Stimulated activated CD4-positive, alpha-beta T cell treated with anti-CD3 and anti-CD28 coated beads, Interleukin-12 subunit alpha, Interleukin-12 subunit beta, amount 100 ng/mL, for 4 hours (primary cell): ENCODE data around the gene ZNF775.

ENCODE experiments used
- DNase-seq: peaks from one replicate; pipeline ENCODE4 v3.0.0-alpha.2; 2020

ZNF775 gene

DNA sequence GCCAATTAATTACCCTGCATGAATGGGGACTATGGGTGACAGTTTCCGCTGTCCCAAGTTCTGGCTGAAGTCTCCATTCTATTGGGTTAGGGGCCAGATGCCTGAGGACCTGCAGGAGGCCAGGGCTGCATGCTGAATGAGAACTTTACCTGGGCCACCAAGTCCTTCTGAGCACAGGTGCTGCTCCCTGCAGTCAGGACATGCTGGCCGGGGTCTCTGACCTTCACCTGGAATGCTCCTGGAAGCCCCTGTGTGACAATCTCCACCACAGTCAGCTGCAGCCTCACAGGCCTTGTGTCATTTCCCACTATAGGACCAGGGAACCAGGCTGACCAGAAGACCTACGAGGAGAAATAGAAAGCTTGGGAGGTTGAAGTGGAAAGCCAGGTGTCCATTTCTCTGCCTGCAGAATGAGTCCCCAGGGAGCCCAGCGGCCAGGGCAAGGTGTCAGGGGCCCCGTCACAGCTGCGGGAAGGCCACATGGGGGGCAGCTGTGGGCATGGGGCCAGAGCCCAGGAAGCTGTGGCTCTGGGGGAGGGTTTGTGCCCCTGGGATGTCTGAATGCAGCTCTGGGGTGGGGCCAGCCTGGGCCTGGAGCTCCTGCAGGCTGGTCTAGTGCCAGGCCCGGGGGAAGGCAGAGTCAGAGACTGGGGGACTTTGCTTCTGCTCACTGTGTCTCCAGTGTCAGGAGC lies 65.7 kb downstream of the ZNF775 start:
- no peak for DNase-seq

DNA sequence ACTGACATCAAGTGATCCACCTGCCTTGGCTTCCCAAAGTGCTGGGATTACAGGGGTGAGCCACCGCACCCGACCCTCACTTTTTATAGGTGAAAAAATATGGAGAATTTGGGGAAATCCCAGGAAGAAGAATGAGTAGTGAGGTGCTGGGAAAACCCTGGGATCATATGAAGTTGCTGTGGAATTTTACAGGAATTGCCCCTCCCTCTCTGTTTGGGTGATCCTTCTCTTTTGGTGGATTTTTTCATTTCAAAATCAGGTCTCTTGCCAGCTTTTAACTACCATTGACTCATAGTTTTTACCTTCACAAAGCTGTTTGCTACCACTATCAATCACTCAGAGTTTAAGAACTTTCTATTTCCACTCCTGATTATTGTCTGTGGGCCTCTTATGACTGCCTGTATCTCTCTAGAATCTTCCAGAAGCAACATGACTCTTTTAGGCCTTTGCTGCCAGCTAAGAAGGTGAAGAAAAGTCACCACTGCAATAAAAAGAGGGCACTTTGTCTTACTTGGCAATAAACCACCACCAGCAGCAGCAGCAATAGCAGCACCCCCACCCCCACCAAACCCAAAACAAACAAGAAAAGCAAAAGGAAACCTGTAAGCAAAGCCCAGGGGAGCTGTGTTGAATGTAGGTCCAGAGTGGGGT lies 67.3 kb downstream of the ZNF775 start:
- no peak for DNase-seq
